Measurements from ENCODE around the gene ASB2. TPM values are rescaled to one million over a fixed set of nuclear protein-coding genes. Genes with fewer than 3 reads are reported as not detected.

Gene ASB2
- total RNA-seq: 62.2 and 66.6 TPM in 2 replicates

- intact Hi-C loops (cut with micrococcal nuclease): loop anchor here (1.0 kb wide), 5 partner anchors 13 to 105 kb away; partner anchors contain the start of genes DDX24 and IFI27L1
These were observed at the start of gene ASB2 for GRCh38 chr14:93976477-93977057. TSS of gene ASB2 (minus strand) at chr14:93976570. CDS start at chr14:93964539, 12,031 bp downstream.

GRCh38 chr14:94025720-94026119 is 49.4 kb upstream of the ASB2 start:
- intact Hi-C loops (cut with micrococcal nuclease): loop anchor here (1.0 to 10.0 kb wide), 12 partner anchors 11 to 821 kb away; partner anchors contain the start of genes BTBD7, DDX24, GON7 and IFI27L1

- intact Hi-C loops (cut with micrococcal nuclease): loop anchor here (10.0 kb wide), 2 partner anchors 690 to 820 kb away; partner anchors contain the start of genes BTBD7, GON7 and UBR7
These were observed 48.2 kb upstream of the ASB2 start for GRCh38 chr14:94024549-94024948.

- intact Hi-C loops (cut with micrococcal nuclease): loop anchor here (10.0 kb wide), 2 partner anchors 688 to 818 kb away; partner anchors contain the start of genes BTBD7, GON7 and UBR7
These were observed 46.4 kb upstream of the ASB2 start for GRCh38 chr14:94022532-94023411.

- intact Hi-C loops (cut with micrococcal nuclease): loop anchor here (1.0 to 10.0 kb wide), 3 partner anchors 10 to 817 kb away; partner anchors contain the start of genes BTBD7, GON7 and UBR7
These were observed 45.2 kb upstream of the ASB2 start for GRCh38 chr14:94021416-94022157.

GRCh38 chr14:94021001-94021400 is 44.6 kb upstream of the ASB2 start:
- intact Hi-C loops (cut with micrococcal nuclease): loop anchor here (1.0 to 10.0 kb wide), 3 partner anchors 10 to 816 kb away; partner anchors contain the start of genes BTBD7, GON7 and UBR7

GRCh38 chr14:94020267-94020666 is 43.9 kb upstream of the ASB2 start:
- intact Hi-C loops (cut with micrococcal nuclease): loop anchor here (10.0 kb wide), 2 partner anchors 685 to 815 kb away; partner anchors contain the start of genes BTBD7, GON7 and UBR7

- intact Hi-C loops (cut with micrococcal nuclease): no loop called here
These were observed 43.0 kb upstream of the ASB2 start for GRCh38 chr14:94019329-94019728.

GRCh38 chr14:94018308-94018707 is 41.9 kb upstream of the ASB2 start:
- intact Hi-C loops (cut with micrococcal nuclease): no loop called here

- intact Hi-C loops (cut with micrococcal nuclease): no loop called here
These were observed 40.1 kb upstream of the ASB2 start for GRCh38 chr14:94016446-94016976.

- intact Hi-C loops (cut with micrococcal nuclease): no loop called here
These were observed 38.9 kb upstream of the ASB2 start for GRCh38 chr14:94015223-94015622.

- intact Hi-C loops (cut with micrococcal nuclease): no loop called here
These were observed 38.0 kb upstream of the ASB2 start for GRCh38 chr14:94014382-94014781.

- intact Hi-C loops (cut with micrococcal nuclease): loop anchor here (1.0 kb wide), 3 partner anchors 10 to 35 kb away; partner anchors contain the start of genes ASB2 and OTUB2
These were observed 35.4 kb upstream of the ASB2 start for GRCh38 chr14:94011795-94012194.

GRCh38 chr14:94010625-94011024 is 34.3 kb upstream of the ASB2 start:
- intact Hi-C loops (cut with micrococcal nuclease): loop anchor here (1.0 kb wide), 1 partner anchor 11 kb away; no protein-coding TSS in a partner anchor

- intact Hi-C loops (cut with micrococcal nuclease): loop anchor here (1.0 kb wide), 1 partner anchor 171 kb away; no protein-coding TSS in a partner anchor
These were observed 33.4 kb upstream of the ASB2 start for GRCh38 chr14:94009767-94010166.

GRCh38 chr14:94008234-94008633 is 31.9 kb upstream of the ASB2 start:
- intact Hi-C loops (cut with micrococcal nuclease): no loop called here

GRCh38 chr14:94005324-94006073 is 29.1 kb upstream of the ASB2 start:
- intact Hi-C loops (cut with micrococcal nuclease): loop anchor here (1.0 kb wide), 2 partner anchors 66 to 131 kb away; no protein-coding TSS in a partner anchor

GRCh38 chr14:94004015-94004414 is 27.6 kb upstream of the ASB2 start:
- intact Hi-C loops (cut with micrococcal nuclease): no loop called here

- intact Hi-C loops (cut with micrococcal nuclease): no loop called here
These were observed 27.0 kb upstream of the ASB2 start for GRCh38 chr14:94003397-94003796.

Data from T-helper 1 cell treated with Interleukin-12 subunit alpha and Interleukin-12 subunit beta and Interleukin-4 antibody, amounts not matched to agents 30 ng/mL and 1 ng/mL, for 36 hours (primary cell).